ENCODE data around the gene CCDC124. TPM values are rescaled to one million over a fixed set of nuclear protein-coding genes. Genes with fewer than 3 reads are reported as not detected.

CCDC124 gene
- total and polyA plus RNA-seq, 10 of the 15 experiments (the other 5 are each of a cell fraction or from before 2014, with no cell fraction given): 3.7 to 184 (median 51.8) TPM

GRCh38 chr19:17957885-17958284 lies 25.1 kb downstream of the CCDC124 start:
- no peak overlapping the region for H3K4me3 ChIP-seq
- H3K9ac ChIP-seq (ENCODE audit: control insufficient read depth, insufficient read depth, low read length): no peak overlapping the region
- SMC1A ChIA-PET (ENCODE audit: uncharacterized antibody, unreplicated experiment): no interaction called here
- no peak for FAIRE-seq
- DNase-seq (ENCODE audit: low read depth, low spot score): no peak
- no TSS peak for BruUV-seq (replicated peaks)
- no peak overlapping the region for H3K27ac ChIP-seq (ENCODE audit: control insufficient read depth, insufficient read depth)
- no peak for ATAC-seq
- POLR2A ChIA-PET: interaction anchor here (0.6 to 0.7 kb wide), 3 partner anchors 15 to 446 kb away, joined by 3 to 6 read pairs (median 5); no protein-coding TSS in a partner anchor
- no peaks in the 10 kb centered on the region for H3K36me3 ChIP-seq (ENCODE audit: control insufficient read depth in 2 of 2, insufficient read depth in 2 of 2, low read length in 1 of 2)
- RAD21 ChIA-PET (ENCODE audit: unreplicated experiment): interaction anchor here (0.6 kb wide), 1 partner anchor 88 kb away, joined by 3 read pairs; no protein-coding TSS in a partner anchor
- intact Hi-C loops (cut with micrococcal nuclease; ENCODE audit: unreplicated experiment) (no loop called here), in situ Hi-C loops (cut with MboI) (no loop called here)
- peaks cover under 1% of the 10 kb centered on the region; the same call in 1 of the 2 replicates for H3K4me1 ChIP-seq (ENCODE audit: control insufficient read depth, insufficient read depth, low read length)
- H4K20me1 ChIP-seq (ENCODE audit: control insufficient read depth, insufficient read depth): no peaks in the 10 kb centered on the region
- CTCF ChIA-PET: interaction anchor here (1.0 kb wide), 2 partner anchors 9 to 20 kb away, joined by 3 to 4 read pairs; partner anchors contain the start of gene KCNN1
- no peaks in the 10 kb centered on the region for H3K9me3 ChIP-seq (replicated peaks; ENCODE audit: control insufficient read depth, insufficient read depth, low read length)
- H3K27me3 ChIP-seq (replicated peaks in 1 of 2; ENCODE audit: control insufficient read depth in 2 of 2, insufficient read depth in 2 of 2, low read length in 1 of 2): peaks cover 3 to 5% of the 10 kb centered on the region in 2 experiments
- no peak overlapping the region for H2AFZ ChIP-seq (ENCODE audit: control insufficient read depth, low read depth, low read length)
- no peaks in the 10 kb centered on the region for H3K79me2 ChIP-seq (ENCODE audit: control insufficient read depth, insufficient read depth, low read length)
- H3K4me2 ChIP-seq (ENCODE audit: control insufficient read depth, insufficient read depth): no peak overlapping the region
- TF ChIP-seq CEBPZ (IDR thresholded peaks at IDR 0.05; ENCODE audit: low read depth, low read length) (no peak), BRCA1 (IDR thresholded peaks at IDR 0.05; ENCODE audit: low read depth, low read length) (no peak), TAF1 (IDR thresholded peaks at IDR 0.05; ENCODE audit: borderline replicate concordance, low read depth, low read length) (no peak), ZBED1 (IDR thresholded peaks at IDR 0.05; ENCODE audit: borderline replicate concordance) (no peak), PKNOX1 (IDR thresholded peaks at IDR 0.05) (no peak), MEF2B (IDR thresholded peaks at IDR 0.05; ENCODE audit: partially characterized antibody, poor library complexity, severe bottlenecking) (no peak), EP300 (IDR thresholded peaks at IDR 0.05; ENCODE audit: borderline replicate concordance in 1 of 2, control insufficient read depth in 1 of 2, low read depth in 2 of 2, low read length in 2 of 2) (no peak)
